GM18507 (cell line): ENCODE measurements around the gene OBSCN.

ENCODE experiments used
- DNase-seq: peaks from one replicate; pipeline ENCODE4 v3.0.0; 2011; ENCODE audit warnings: low read depth; ENCODE audit not compliant: insufficient read length; ENCODE audit errors: extremely low spot score
- FAIRE-seq: peaks from 2 replicates; lab custom pipeline; 2011; peaks lifted over from hg19 to GRCh38; lab: Jason Lieb, UNC

OBSCN gene

DNA sequence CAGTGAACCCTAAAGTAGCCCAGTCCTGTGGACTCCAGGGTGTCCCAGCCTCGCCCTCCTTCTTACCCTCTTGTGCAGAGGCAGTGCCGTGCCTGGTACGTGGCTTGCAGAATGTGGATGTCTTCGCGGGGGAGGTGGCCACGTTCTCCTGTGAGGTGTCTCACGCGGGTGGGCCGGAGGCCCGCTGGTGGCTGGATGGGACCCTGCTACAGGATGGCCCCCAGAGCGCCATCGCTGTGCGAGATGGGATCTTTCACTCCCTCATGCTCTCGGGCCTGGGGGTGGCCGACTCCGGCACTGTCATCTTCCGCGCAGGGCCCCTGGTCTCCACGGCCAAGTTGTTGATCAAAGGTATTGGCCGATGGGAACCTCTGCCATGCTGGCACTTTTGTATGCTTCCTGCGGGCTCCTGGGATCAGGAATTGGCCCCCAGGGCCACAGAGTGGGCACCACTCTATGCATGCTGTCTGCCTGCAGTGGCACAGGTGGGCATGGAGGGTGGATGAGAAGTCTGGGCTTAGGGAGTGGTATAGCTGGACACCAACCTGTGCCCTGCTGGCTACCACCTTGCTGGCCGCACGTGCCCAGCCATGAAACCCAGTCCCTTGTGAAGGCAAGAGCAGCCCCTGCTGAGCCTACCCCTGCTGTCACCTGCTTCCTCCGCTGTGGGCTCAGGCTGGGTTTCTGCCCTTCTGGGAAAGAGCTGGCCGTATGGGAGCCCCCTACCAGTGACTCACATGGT, 105.9 kb downstream of the OBSCN start:
- FAIRE-seq (no peak), DNase-seq (no peak)

DNA sequence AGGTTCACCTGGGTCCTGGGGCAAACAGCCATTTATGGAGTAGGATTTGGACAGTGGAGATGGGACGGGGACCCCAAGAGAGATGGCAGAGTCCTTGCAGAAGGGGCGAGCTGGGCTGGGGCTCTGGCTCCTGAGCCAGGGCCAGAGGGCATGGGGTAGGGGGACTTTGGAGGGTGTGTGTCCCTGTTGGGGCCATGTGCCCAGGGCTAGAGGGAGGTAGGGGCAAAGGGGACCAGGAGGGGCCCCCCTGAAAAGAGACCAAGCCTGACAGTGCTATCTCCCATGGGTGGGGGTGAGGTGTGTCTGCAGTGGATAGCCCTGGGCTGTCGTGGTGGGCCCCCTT, 106.4 kb downstream of the OBSCN start:
- no peak for DNase-seq
- FAIRE-seq, result no peak

- no peak for FAIRE-seq
- DNase-seq, result no peak
These were observed 107.0 kb downstream of the OBSCN start for GRCh38 chr1:228314658-228315483.

- DNase-seq (no peak), FAIRE-seq (no peak)
These were observed 107.7 kb downstream of the OBSCN start for GRCh38 chr1:228315484-228315944.

DNA sequence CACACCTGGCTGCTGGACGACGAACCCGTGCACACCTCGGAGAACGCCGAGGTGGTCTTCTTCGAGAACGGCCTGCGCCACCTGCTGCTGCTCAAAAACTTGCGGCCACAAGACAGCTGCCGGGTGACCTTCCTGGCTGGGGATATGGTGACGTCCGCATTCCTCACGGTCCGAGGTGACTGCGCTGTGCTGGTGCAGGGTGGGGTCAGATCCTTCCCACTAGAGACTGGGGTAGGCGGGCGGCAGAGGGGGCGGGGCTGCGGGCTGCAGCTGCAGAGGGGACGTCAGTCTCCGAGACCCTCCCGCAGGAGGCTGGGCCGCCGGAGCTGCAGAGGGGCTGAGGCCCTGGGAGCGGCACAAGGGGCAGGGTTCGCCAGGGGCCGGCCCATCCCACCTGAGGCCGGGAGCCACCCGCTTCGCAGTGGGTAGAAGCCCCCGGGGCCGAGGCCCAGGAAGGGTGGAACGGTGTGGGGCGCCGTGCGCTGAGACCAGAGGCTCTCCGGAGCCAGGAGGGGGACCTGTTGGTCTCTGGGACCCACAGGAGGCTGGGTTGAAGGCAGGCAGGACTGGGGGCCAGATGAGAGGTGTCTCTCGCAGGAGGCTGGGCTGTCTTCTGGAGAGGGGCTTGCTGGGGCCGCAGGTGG, 108.2 kb downstream of the OBSCN start:
- no peak for DNase-seq
- FAIRE-seq, result no peak

DNA sequence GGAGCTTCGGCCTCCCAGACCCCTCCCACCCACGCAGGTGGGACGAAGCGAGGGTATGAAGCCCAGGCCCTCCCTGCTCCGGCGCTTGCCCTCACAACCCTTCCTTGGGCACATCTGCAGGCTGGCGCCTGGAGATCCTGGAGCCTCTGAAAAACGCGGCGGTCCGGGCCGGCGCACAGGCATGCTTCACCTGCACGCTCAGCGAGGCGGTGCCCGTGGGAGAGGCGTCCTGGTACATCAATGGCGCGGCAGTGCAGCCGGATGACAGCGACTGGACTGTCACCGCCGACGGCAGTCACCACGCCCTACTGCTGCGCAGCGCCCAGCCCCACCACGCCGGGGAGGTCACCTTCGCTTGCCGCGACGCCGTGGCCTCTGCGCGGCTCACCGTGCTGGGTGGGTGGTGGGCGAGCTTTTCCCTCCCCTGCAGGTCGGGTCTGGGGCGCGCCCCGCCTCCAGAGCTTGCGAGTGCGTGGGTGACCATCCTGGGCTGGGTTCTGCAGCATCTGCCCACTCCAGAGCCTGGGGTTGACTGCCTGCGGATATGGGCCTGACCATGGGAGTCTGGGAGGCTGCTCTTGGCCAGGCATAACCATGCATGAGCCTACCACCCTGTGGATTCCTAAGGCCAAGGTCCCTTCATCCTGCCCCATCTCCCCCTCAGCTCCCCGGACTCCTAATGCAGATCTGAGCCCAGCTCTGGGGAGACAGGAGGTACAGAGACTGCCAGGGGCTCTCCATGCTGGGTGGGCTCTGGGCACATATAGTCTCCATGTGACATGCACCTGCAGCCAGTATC, 108.9 kb downstream of the OBSCN start:
- no peak for DNase-seq
- no peak for FAIRE-seq

DNA sequence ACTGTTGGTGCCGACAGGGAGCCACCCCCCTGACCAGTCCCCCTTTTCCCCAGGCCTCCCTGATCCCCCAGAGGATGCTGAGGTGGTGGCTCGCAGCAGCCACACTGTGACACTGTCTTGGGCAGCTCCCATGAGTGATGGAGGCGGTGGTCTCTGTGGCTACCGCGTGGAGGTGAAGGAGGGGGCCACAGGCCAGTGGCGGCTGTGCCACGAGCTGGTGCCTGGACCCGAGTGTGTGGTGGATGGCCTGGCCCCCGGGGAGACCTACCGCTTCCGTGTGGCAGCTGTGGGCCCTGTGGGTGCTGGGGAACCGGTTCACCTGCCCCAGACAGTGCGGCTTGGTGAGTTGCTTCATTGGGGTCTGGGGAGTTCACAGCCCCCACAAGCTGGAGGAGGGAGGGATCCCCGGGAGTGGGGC, 109.6 kb downstream of the OBSCN start:
- no peak for DNase-seq
- no peak for FAIRE-seq

DNA sequence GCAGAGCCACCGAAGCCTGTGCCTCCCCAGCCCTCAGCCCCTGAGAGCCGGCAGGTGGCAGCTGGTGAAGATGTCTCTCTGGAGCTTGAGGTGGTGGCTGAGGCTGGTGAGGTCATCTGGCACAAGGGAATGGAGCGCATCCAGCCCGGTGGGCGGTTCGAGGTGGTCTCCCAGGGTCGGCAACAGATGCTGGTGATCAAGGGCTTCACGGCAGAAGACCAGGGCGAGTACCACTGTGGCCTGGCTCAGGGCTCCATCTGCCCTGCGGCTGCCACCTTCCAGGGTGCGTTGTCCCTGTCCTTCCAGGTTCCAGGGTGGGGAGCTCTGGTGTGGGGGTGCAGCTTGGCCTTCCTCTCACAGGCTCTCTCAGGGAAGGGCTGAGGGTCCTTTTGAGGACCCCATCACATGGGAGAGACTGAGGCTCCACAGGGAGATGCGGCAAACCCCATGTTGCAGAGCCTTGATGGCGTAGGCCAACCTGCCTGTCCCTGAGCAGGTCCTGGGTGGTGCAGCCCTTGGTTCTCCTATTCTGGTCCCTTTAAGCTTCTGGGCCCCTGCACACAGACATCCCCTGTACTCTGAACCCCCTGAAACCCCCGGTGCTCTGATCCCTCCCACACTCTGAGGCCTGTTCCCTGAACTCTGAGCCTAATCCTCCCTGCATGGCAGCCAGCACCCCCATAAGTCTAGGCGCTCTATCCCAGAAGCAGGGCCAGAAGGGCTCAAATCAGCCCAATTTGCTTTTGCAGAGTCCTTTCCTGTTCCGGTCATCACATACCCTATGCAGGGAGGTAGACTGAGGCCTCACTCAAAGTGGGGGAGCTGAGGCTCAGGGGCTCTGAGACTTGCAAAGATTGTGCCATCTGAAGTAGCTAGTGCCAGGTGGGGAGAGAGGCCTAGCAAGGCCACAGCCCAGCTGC, 110.3 kb downstream of the OBSCN start:
- no peak for FAIRE-seq

GRCh38 chr1:228318823-228319241, 111.0 kb downstream of the OBSCN start:
- FAIRE-seq (no peak), DNase-seq (no peak)

More for the DNA sequence above, 110.3 kb downstream of the OBSCN start:
- DNase-seq, result no peak

- FAIRE-seq (no peak), DNase-seq (no peak)
These were observed 111.7 kb downstream of the OBSCN start for GRCh38 chr1:228319352-228320088.

DNA sequence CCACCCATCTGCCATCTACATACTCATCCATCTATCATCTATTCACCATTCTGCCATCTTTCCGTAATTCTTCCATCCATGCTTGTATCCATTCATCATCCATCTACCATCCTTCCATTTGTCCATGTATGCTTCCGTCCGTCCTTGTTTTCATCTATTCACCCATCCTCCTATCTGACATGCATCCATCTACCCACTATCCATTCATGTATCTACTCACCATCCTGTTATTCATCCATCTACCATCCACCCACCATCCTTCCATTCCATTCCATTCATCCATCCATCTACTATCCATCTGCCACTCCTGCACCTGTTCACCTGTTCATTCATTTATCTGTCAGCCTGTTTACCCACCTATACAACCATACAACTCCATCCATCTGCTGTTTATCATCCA, 112.5 kb downstream of the OBSCN start:
- FAIRE-seq, result no peak
- no peak for DNase-seq

DNA sequence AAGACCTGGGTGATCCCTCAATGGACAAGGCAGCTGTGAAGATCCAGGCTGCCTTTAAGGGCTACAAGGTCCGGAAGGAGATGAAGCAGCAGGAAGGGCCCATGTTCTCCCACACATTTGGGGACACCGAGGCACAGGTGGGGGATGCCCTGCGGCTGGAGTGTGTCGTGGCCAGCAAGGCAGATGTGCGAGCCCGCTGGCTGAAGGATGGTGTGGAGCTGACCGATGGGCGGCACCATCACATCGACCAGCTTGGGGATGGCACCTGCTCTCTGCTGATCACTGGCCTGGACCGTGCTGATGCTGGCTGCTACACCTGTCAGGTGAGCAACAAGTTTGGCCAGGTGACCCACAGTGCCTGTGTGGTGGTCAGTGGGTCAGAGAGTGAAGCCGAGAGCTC, 113.6 kb downstream of the OBSCN start:
- no peak for DNase-seq
- no peak for FAIRE-seq

DNA sequence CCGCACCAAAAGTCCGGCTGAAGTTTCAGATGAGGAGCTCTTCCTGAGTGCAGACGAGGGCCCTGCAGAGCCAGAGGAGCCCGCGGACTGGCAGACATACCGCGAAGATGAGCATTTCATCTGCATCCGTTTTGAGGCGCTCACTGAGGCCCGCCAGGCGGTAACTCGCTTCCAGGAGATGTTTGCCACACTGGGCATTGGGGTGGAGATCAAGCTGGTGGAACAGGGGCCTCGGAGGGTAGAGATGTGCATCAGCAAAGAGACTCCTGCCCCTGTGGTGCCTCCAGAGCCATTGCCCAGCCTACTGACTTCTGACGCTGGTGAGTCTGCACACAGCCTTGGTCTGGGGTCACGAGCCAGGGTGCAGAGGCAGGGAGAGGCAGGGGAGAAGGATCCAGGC, 114.1 kb downstream of the OBSCN start:
- no peak for FAIRE-seq

DNA sequence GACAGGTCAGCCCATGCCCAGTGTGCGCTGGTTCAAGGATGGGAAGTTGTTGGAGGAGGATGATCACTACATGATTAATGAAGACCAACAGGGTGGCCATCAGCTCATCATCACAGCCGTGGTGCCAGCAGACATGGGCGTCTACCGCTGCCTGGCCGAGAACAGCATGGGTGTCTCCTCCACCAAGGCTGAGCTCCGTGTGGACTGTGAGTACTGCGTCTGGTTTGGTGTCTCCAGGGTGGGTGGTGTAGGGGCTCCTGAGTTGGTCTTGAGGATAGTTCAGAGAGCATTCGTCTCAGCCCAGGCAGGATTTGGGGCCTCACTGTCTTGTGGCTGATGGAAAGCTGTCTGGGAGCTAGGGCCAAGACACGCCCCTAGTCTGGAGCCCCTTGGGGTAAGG, 115.6 kb downstream of the OBSCN start:
- DNase-seq (no peak), FAIRE-seq (no peak)

More for the DNA sequence above, 114.1 kb downstream of the OBSCN start:
- DNase-seq, result no peak

GRCh38 chr1:228325267-228325666, 117.4 kb downstream of the OBSCN start:
- no peak for FAIRE-seq

GRCh38 chr1:228329887-228330286, 122.0 kb downstream of the OBSCN start:
- FAIRE-seq, result no peak
- no peak for DNase-seq

More at GRCh38 chr1:228325267-228325666, 117.4 kb downstream of the OBSCN start:
- no peak for DNase-seq

- FAIRE-seq (no peak), DNase-seq (no peak)
These were observed 125.2 kb downstream of the OBSCN start for GRCh38 chr1:228332797-228333738.
